Astrocyte of the cerebellum (primary cell): ENCODE measurements around the gene OLFM1.

Source experiments
- DNase-seq: peaks from one replicate; pipeline ENCODE4 v3.0.0-alpha.2; 2011; ENCODE audit warnings: low read depth
- H3K4me3 ChIP-seq: 2 replicates; pipeline ENCODE4 v1.5.1; 2011; ENCODE audit warnings: mild to moderate bottlenecking, low read depth, low read length, moderate library complexity
- CTCF ChIP-seq: IDR thresholded peaks from 2 replicates; pipeline ENCODE4 v1.5.1; 2012; ENCODE audit warnings: low read length, low read depth, moderate library complexity, mild to moderate bottlenecking; ENCODE audit errors: missing control alignments
- in situ Hi-C: cut with HindIII; loops from 2 replicates; pipeline ENCODE4 v1.10.0; 2017; ENCODE audit warnings: low sequenced_read_pairs

Gene OLFM1

GRCh38 chr9:135100725-135101410, 13.4 kb downstream of the OLFM1 start:
- no peak for DNase-seq
- H3K4me3 ChIP-seq, result no peak overlapping the region
- TF ChIP-seq CTCF, result no peak
- in situ Hi-C loops, result no loop called here

- DNase-seq, result no peak
- no peak for TF ChIP-seq CTCF
Observed at GRCh38 chr9:135101486-135101885, 14.0 kb downstream of the OLFM1 start.

GRCh38 chr9:135101926-135102325, 14.5 kb downstream of the OLFM1 start:
- in situ Hi-C loops, result no loop called here
- no peak for DNase-seq
- no peak for TF ChIP-seq CTCF
- no peak overlapping the region for H3K4me3 ChIP-seq

More at GRCh38 chr9:135101486-135101885, 14.0 kb downstream of the OLFM1 start:
- in situ Hi-C loops, result no loop called here
- H3K4me3 ChIP-seq, result no peak overlapping the region

GRCh38 chr9:135102331-135102730, 14.9 kb downstream of the OLFM1 start:
- no peak for TF ChIP-seq CTCF
- no peak for DNase-seq
- H3K4me3 ChIP-seq, result no peak overlapping the region
- in situ Hi-C loops, result no loop called here

- no peak overlapping the region for H3K4me3 ChIP-seq
- in situ Hi-C loops, result no loop called here
- no peak for TF ChIP-seq CTCF
- no peak for DNase-seq
Observed at GRCh38 chr9:135103001-135103446, 15.6 kb downstream of the OLFM1 start.

- DNase-seq, result no peak
- TF ChIP-seq CTCF, result no peak
- in situ Hi-C loops, result no loop called here
- H3K4me3 ChIP-seq, result no peak overlapping the region
Observed at GRCh38 chr9:135103931-135104639, 16.6 kb downstream of the OLFM1 start.
